ENCODE measurements around the gene CLPTM1L. TPM values are rescaled to one million over a fixed set of nuclear protein-coding genes. Genes with fewer than 3 reads are reported as not detected.
"Not testable (repeated sequence)": the region's sequence is repeated elsewhere in the genome, so short reads cannot be mapped to it uniquely, and the experiment has no call there.

CLPTM1L gene
- polyA plus RNA-seq, 4 donors = 71.9 to 133 (median 118) TPM

GRCh38 chr5:1343315-1343751, 1.6 kb downstream of the CLPTM1L start:
- no peak for DNase-seq (ENCODE audit: low read depth in 4 of 4, low spot score in 3 of 4)

DNA sequence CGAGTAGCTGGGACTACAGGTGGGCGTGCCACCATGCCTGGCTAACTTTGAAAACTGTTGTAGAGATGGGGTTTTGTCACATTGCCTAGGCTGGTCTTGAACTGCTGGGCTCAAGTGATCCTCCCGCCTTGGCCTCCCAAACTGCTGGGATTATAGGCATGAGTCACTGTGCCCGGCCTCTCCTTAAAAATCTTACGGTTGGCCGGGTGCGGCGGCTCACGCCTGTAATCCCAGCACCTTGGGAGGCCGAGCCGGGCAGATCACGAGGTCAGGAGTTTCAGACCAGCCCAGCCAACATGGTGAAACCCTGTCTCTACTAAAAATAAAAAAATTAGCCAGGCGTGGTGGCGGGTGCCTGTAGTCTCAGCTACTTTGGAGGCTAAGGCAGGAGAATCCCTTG, 2.2 kb downstream of the CLPTM1L start:
- not testable (repeated sequence) for DNase-seq (ENCODE audit: low read depth in 4 of 4, low spot score in 3 of 4)

DNA sequence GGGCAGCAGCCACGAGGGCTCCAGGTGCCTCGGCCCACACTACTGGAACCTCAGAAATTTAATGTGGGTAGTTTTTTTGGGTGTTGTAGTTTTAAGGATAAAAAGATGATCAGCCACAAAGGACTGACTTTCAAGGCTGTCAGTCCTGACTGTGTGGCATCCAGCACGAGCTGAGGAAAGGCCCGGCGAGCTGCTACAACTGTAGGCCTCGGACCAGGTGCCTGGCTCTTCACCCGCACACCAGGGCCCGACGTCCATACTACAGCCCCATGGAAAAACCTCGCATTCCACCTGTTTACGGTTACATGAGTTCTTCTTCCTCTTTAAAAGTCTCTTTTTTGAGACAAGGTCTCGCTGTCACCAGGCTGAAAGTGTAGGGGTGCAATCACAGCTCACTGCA, 2.6 kb downstream of the CLPTM1L start:
- no peak for DNase-seq (ENCODE audit: low read depth in 4 of 4, low spot score in 3 of 4)

DNA sequence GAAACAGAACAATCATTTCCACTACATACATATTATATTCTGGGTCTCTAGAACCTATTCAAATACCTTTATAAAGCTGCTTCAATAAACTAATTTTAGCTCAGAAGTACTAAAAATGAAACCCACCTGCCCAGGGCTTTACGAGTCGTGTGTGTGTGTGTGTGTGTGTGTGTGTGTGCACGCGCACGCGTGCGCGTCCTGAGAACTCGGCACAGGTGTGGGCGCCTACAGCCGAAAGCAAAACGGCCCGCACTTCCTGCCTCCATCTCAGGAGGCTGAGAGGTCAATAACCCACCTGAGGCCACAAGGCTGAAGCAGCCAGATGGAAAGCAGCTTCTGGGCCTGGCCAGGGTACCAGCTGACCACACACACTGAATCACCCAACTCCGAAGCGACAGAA, 3.0 kb downstream of the CLPTM1L start:
- no peak for DNase-seq (ENCODE audit: low read depth in 4 of 4, low spot score in 3 of 4)

DNA sequence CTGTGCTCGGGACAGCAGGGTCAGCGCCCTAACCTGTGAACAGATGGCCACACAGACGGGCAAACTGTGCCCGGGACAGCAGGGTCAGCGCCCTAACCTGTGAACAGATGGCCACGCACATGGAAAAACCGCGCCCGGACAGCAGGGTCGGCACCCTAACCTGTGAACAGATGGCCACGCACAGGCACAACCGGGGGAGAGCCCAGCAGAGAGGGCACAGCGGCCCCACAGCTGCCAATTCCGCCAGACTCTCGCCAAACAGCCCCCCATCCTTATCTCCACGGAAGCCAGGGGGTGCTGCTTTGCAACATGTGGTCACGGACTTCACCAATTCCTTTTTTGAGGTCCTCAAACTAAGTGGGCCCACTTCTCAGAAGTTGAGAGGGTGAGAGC, 5.1 kb downstream of the CLPTM1L start:
- not testable (repeated sequence) for DNase-seq (ENCODE audit: low read depth in 4 of 4, low spot score in 3 of 4)

DNA sequence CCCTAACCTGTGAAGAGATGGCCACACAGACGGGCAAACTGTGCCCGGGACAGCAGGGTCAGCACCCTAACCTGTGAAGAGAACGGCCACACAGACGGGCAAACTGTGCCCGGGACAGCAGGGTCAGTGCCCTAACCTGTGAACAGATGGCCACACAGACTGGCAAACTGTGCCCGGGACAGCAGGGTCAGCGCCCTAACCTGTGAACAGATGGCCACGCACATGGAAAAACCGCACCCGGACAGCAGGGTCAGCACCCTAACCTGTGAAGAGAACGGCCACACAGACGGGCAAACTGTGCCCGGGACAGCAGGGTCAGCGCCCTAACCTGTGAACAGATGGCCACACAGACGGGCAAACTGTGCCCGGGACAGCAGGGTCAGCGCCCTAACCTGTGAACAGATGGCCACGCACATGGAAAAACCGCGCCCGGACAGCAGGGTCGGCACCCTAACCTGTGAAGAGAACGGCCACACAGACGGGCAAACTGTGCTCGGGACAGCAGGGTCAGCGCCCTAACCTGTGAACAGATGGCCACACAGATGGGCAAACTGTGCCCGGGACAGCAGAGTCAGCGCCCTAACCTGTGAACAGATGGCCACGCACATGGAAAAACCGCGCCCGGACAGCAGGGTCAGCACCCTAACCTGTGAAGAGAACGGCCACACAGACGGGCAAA, 5.6 kb downstream of the CLPTM1L start:
- not testable (repeated sequence) for DNase-seq (ENCODE audit: low read depth in 4 of 4, low spot score in 3 of 4)

- DNase-seq (ENCODE audit: low read depth in 4 of 4, low spot score in 3 of 4) = no peak
Measured at GRCh38 chr5:1338506-1339070, 6.3 kb downstream of the CLPTM1L start.

DNA sequence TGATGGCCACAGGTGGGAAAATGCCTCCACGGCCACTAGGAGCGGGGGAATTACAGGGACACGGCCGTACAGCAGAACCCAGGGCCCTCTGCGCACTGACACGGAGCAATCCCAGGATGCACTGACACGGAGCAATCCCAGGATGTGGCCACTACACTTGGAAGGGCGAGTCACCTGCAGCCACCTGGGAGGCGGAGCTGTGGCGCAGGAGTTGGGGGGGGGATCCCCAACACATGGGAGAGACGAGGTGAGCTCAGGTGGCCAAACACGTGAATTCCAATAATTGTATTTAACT, 6.8 kb downstream of the CLPTM1L start:
- DNase-seq (ENCODE audit: low read depth in 4 of 4, low spot score in 3 of 4) = no peak

- no peak for DNase-seq (ENCODE audit: low read depth in 4 of 4, low spot score in 3 of 4)
Measured at GRCh38 chr5:1337489-1338195, 7.3 kb downstream of the CLPTM1L start.

DNA sequence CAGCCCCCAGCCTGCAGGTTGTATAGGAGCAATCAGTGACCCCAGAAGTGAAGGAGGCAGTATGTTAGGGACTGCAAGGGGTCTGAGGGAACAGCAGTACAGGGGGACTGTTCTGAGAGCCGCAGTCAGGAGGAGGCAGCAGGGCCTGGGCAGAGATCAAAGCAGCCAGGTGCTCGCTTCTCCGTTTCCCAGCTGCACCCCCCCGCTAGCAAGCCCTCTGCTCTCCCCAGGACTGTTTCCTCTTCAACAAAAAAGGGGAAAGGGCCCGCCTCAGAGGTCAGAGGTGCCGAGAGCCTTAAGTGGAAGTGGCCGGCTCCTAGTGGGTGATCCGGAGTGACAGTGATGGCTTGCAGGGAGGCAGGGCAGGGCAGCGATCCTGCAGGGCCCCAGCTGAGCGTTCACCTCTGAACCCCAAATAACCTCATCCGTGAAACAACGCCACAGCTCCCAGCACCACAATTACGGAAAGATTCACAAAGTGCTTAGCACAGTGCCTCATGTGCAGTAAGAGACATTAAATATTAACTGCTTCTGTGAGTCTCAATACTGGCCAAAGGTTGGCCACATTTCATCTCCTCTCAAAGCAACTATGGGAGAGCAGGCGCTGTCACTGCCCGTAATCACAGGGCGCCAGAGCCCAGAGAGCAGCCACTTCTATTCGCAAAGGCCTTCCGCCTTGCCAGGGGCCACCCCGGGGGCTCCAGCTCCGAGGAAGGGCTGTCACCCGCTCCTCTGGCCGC, 8.0 kb downstream of the CLPTM1L start:
- no peak for DNase-seq (ENCODE audit: low read depth in 4 of 4, low spot score in 3 of 4)

GRCh38 chr5:1336106-1336561, 8.8 kb downstream of the CLPTM1L start:
- DNase-seq (ENCODE audit: low read depth in 4 of 4, low spot score in 3 of 4) = no peak

DNA sequence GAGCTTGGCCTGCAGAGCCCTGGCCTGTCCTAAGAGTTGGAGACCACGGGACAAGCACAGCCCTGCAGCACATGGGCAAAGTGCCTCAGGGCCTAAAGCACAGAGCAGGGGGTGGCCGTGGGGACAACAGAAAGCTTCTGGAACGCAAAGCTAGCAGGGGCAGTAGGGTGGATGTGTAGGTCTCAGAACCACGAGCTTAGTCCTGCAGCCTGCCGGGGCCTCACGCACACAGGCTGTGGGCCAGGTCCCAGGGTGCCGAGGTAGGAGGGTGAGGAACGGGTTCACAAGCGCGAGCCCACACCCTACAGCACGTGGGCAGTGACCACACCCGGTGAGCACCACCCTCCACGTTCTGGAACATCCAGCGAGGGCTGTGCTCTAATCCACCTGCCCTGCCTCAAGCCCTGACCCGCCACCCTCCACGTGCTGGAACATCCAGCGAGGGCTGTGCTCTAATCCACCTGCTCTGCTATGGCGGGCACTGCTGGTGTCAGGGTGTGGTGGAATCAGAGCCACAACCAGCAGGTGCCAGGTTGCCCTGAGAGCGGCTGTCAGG, 9.3 kb downstream of the CLPTM1L start:
- DNase-seq (ENCODE audit: low read depth in 4 of 4, low spot score in 3 of 4) = no peak

DNA sequence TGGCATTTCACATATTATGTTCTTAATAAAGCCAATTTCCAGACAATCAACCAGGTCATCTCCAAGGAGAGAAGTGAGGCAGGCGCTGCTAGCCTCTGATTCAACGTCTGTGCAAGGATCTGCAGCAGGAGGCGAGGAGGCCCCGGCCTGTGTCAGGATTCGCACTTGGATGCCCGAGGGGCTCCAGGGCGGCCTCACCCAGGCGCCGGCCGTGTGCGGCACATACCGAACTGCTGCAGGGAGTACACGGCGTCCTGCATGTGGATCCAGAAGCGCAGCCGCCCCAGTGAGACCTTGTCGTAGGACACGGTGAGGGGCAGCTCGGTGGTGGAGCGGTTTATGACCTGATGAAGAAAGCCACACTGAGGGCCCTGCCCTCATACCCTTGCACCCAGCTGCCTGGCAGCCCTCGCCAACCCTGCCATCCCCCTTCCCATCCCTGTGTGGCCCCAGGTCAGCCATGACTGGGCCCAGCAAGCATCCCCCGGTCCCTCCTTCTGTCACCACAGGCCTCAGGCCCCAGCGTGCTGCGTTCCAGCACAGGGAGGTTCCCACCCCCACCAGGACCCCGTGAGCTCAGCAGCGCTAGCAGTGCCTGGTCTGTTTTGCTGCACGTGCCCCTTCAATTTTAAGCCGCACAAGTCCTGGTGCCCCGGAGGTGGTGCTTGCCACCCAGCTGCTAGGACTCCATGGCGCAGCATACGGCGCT, 9.9 kb downstream of the CLPTM1L start:
- DNase-seq (ENCODE audit: low read depth in 4 of 4, low spot score in 3 of 4) = no peak

DNA sequence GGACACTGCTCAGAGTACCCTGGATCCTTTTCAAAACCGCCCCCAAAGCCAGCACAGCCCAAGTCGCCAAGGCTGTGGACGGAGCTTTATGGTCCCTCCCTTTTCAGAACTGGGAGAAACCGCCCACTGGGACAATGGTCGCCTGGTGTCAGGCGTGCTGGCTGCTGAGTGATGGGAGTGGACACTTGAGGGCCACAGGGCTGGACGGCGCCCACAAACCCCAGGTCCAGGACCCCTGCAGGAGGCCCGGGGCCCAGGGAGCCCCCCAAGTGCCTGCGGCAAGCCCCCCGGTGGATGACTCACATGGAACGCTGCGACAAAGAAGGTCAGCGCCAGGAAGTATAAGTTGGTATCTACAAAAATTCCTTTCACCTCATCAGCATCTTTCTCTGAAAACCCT, 10.9 kb downstream of the CLPTM1L start:
- no peak for DNase-seq (ENCODE audit: low read depth in 4 of 4, low spot score in 3 of 4)

DNA sequence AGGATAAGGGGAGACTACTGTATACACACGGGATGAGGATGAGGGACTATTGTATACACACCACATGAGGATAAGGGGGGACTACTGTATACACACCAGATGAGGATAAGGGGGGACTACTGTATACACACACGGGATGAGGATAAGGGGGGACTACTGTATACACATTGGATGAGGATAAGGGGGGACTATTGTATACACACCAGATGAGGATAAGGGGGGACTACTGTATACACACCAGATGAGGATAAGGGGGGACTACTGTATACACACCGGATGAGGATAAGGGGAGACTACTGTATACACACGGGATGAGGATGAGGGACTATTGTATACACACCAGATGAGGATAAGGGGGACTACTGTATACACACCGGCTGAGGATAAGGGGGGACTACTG, 11.6 kb downstream of the CLPTM1L start:
- DNase-seq (ENCODE audit: low read depth in 4 of 4, low spot score in 3 of 4) = not testable (repeated sequence)

DNA sequence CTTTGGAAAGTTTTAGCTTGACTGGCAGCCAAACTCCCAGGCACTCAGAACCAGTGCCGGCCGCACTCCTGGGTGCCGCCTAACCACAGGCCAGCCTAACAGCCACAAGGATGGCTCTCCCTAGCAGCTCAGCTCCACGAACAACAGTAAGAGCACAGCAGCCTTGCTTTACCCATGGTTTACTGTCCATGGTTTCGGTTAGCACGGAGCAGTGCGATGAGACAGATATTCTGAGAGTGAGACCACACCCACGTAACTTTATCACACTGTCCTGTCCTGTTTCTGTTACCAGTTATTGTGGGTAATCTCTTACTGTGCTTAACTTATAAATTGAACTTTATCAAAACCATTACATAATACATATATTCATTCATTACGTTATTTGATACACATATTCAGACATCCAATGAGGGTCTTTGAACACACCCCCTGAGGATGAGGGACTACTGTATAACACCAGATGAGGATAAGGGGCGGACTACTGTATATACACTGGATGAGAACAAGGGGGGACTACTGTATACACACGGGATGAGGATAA, 12.4 kb downstream of the CLPTM1L start:
- DNase-seq (ENCODE audit: low read depth in 4 of 4, low spot score in 3 of 4) = no peak

DNA sequence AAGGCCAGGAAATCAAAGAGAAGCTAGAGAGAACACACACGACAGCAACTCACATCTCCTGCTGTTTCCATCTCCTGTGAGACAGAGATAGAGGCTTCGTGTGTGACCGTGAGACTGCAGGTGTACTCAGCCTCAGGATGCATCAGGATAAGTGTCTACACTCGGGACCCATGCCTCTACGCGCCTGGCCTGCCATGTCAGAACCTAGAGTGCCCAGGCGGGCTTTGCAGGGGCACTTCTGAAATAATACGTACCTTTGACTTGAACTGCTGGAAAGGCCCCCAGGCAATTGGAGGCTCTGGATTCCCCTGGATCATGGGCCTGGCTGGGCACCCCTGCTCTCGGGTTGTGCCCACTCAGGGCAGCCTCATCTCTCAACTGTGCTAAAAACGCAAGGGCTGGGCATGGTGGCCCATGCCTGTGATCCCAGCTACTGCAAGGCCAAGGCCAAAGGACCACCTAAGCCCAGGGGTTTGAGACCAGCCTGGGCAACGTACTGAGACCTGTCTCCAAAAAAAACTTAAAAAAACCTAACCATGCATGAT, 13.0 kb downstream of the CLPTM1L start:
- no peak for DNase-seq (ENCODE audit: low read depth in 4 of 4, low spot score in 3 of 4)

GRCh38 chr5:1330847-1331831, 13.8 kb downstream of the CLPTM1L start:
- no peak for DNase-seq (ENCODE audit: low read depth in 4 of 4, low spot score in 3 of 4)

Measured in left renal pelvis (tissue), 4 donors.